H9 (cell line): ENCODE measurements around the gene FEZ2. TPM values are rescaled to one million over a fixed set of nuclear protein-coding genes. Genes with fewer than 3 reads are reported as not detected.
A peak's percentile ranks its signal among the peaks of the same experiment; 100 is the strongest.

Experiments
- DNase-seq: peaks from one replicate; pipeline ENCODE4 v3.0.0-alpha.2; 2017
- H2AFZ ChIP-seq: one replicate; pipeline ENCODE4 v1.6.1; 2013; ENCODE audit warnings: mild to moderate bottlenecking, low read length, control low read depth, moderate library complexity
- H2AK5ac ChIP-seq: 2 replicates; pipeline ENCODE4 v1.6.1; 2013; ENCODE audit warnings: low read length, control low read depth, mixed read lengths; ENCODE audit not compliant: insufficient read length
- H2BK120ac ChIP-seq: one replicate; pipeline ENCODE4 v1.6.1; 2013; ENCODE audit warnings: low read depth, mild to moderate bottlenecking, low read length, control low read depth, inconsistent platforms; ENCODE audit not compliant: poor library complexity, severe bottlenecking
- H2BK12ac ChIP-seq: 2 replicates; pipeline ENCODE4 v1.6.1; 2013; ENCODE audit warnings: low read length, control low read depth, mixed read lengths, low read depth; ENCODE audit not compliant: insufficient read length
- H2BK15ac ChIP-seq: 2 replicates; pipeline ENCODE4 v1.6.1; 2013; ENCODE audit warnings: low read depth, low read length, control low read depth
- H2BK20ac ChIP-seq: one replicate; pipeline ENCODE4 v1.6.1; 2013; ENCODE audit warnings: low read depth, mild to moderate bottlenecking, low read length, control low read depth, inconsistent platforms; ENCODE audit not compliant: poor library complexity, severe bottlenecking
- H2BK5ac ChIP-seq: 2 replicates; pipeline ENCODE4 v1.6.1; 2013; ENCODE audit warnings: low read length, control low read depth, mixed read lengths; ENCODE audit not compliant: insufficient read length
- H3K14ac ChIP-seq: 2 replicates; pipeline ENCODE4 v1.6.1; 2013; ENCODE audit warnings: low read length, control low read depth; ENCODE audit not compliant: insufficient read depth
- H3K18ac ChIP-seq: 2 replicates; pipeline ENCODE4 v1.6.1; 2013; ENCODE audit warnings: low read depth, mild to moderate bottlenecking, mixed read lengths, low read length, control low read depth; ENCODE audit not compliant: insufficient read length
- H3K23ac ChIP-seq: 2 replicates; pipeline ENCODE4 v1.6.1; 2013; ENCODE audit warnings: low read length, control low read depth, mixed read lengths, low read depth; ENCODE audit not compliant: insufficient read length
- H3K23me2 ChIP-seq: 2 replicates; pipeline ENCODE4 v1.6.1; 2013; ENCODE audit warnings: low read depth, mild to moderate bottlenecking, mixed read lengths, low read length, control low read depth; ENCODE audit not compliant: insufficient read length, poor library complexity, severe bottlenecking
- H3K27ac ChIP-seq: 2 replicates; pipeline ENCODE4 v1.5.1; 2013; ENCODE audit warnings: low read length, control low read depth, mixed read lengths, low read depth; ENCODE audit not compliant: insufficient read length
- H3K27me3 ChIP-seq: 2 replicates; pipeline ENCODE4 v1.6.1; 2013; ENCODE audit warnings: low read length, control low read depth, inconsistent platforms; ENCODE audit not compliant: insufficient read depth
- H3K4ac ChIP-seq: 2 replicates; pipeline ENCODE4 v1.6.1; 2013; ENCODE audit warnings: low read depth, mild to moderate bottlenecking, control low read depth, inconsistent platforms, low read length, moderate library complexity
- H3K4me1 ChIP-seq: 2 replicates; pipeline ENCODE4 v1.6.1; 2013; ENCODE audit warnings: low read length, control low read depth, inconsistent platforms; ENCODE audit not compliant: insufficient read depth
- H3K4me2 ChIP-seq: 2 replicates; pipeline ENCODE4 v1.6.1; 2013; ENCODE audit warnings: low read length, control low read depth, mixed read lengths; ENCODE audit not compliant: insufficient read length, insufficient read depth
- H3K56ac ChIP-seq: 2 replicates; pipeline ENCODE4 v1.6.1; 2013; ENCODE audit warnings: low read depth, mild to moderate bottlenecking, mixed read lengths, low read length, control low read depth; ENCODE audit not compliant: insufficient read length
- H3K79me1 ChIP-seq: 2 replicates; pipeline ENCODE4 v1.6.1; 2013; ENCODE audit warnings: low read depth, mild to moderate bottlenecking, moderate library complexity, low read length, control low read depth, inconsistent platforms; ENCODE audit not compliant: insufficient read depth, poor library complexity, severe bottlenecking
- H3K79me2 ChIP-seq: 2 replicates; pipeline ENCODE4 v1.6.1; 2013; ENCODE audit warnings: low read length, control low read depth, inconsistent platforms; ENCODE audit not compliant: insufficient read depth
- H3K9ac ChIP-seq: 2 replicates; pipeline ENCODE4 v1.6.1; 2013; ENCODE audit warnings: low read length, control low read depth, mixed read lengths; ENCODE audit not compliant: insufficient read length; ENCODE audit errors: extremely low read depth
- H3K9me3 ChIP-seq: one replicate; pipeline ENCODE4 v1.6.1; 2013; ENCODE audit warnings: low read depth, low read length, inconsistent platforms; ENCODE audit not compliant: control insufficient read depth
- H3T11ph ChIP-seq: one replicate; pipeline ENCODE4 v1.6.1; 2013; ENCODE audit warnings: mild to moderate bottlenecking, low read length, control low read depth, inconsistent platforms
- H4K20me1 ChIP-seq: one replicate; pipeline ENCODE4 v1.6.1; 2013; ENCODE audit not compliant: control insufficient read depth, insufficient read length, insufficient read depth
- H4K5ac ChIP-seq: 2 replicates; pipeline ENCODE4 v1.6.1; 2013; ENCODE audit warnings: low read depth, mild to moderate bottlenecking, mixed read lengths, low read length, control low read depth; ENCODE audit not compliant: insufficient read length
- H4K8ac ChIP-seq: replicated peaks from 2 replicates; pipeline ENCODE4 v1.6.1; 2013; ENCODE audit warnings: low read length, control low read depth, mixed read lengths, low read depth; ENCODE audit not compliant: insufficient read length
- H4K91ac ChIP-seq: 2 replicates; pipeline ENCODE4 v1.6.1; 2013; ENCODE audit warnings: low read depth, mild to moderate bottlenecking, moderate library complexity, mixed read lengths, low read length, control low read depth; ENCODE audit not compliant: insufficient read length
- H3K27ac Mint-ChIP-seq, 3 experiments: 2 replicates in 2 of 3; 3 replicates in 1 of 3; pipeline ENCODE4 v1.8.0; 2020 to 2021; ENCODE audit warnings: mixed read lengths in 3 of 3, mild to moderate bottlenecking in 1 of 3, moderate library complexity in 1 of 3
- H3K27me3 Mint-ChIP-seq: 2 replicates; pipeline ENCODE4 v1.8.0; 2021; ENCODE audit warnings: low read depth, mild to moderate bottlenecking, moderate library complexity, mixed read lengths
- H3K36me3 Mint-ChIP-seq, 3 experiments: 2 replicates in 2 of 3; 3 replicates in 1 of 3; pipeline ENCODE4 v1.8.0; 2020 to 2021; ENCODE audit warnings: low read depth in 3 of 3, mixed read lengths in 3 of 3; ENCODE audit not compliant: insufficient read depth in 1 of 3
- H3K4me1 Mint-ChIP-seq, 2 experiments: 2 replicates each; pipeline ENCODE4 v1.8.0; 2020; ENCODE audit warnings: mixed read lengths in 2 of 2
- H3K4me3 Mint-ChIP-seq, 2 experiments: 2 replicates in 1 of 2; 3 replicates in 1 of 2; pipeline ENCODE4 v1.8.0; 2020 to 2021; ENCODE audit warnings: mild to moderate bottlenecking in 2 of 2, mixed read lengths in 2 of 2, moderate library complexity in 1 of 2
- H3K9me3 Mint-ChIP-seq, 2 experiments: 2 replicates in 1 of 2; 3 replicates in 1 of 2; pipeline ENCODE4 v1.8.0; 2020; ENCODE audit warnings: mild to moderate bottlenecking in 2 of 2, mixed read lengths in 2 of 2, moderate library complexity in 1 of 2
- CTCF ChIP-seq: fragments of 200-600 bp; sonication (generic); conservative IDR thresholded peaks from 3 replicates; pipeline ENCODE4 v1.8.0; 2021; ENCODE audit warnings: antibody characterized with exemption, mild to moderate bottlenecking
- WGBS: extraction: QIAGEN DNeasy Blood & Tissue Kit; methylation state at CpG from one replicate; pipeline ENCODE4 v1.1.7; 2013; ENCODE audit warnings: missing lambda C conversion rate, low lambda C conversion rate, mixed read lengths; ENCODE audit not compliant: insufficient read length; ENCODE audit errors: extremely low coverage; 5-methylcytosine and 5-hydroxymethylcytosine counted together
- total RNA-seq: library from RNA; stranded (reverse); gene quantifications from 2 replicates; pipeline ENCODE4 v1.2.1, GENCODE V29; 2021

FEZ2 gene
- total RNA-seq, 1 experiment from 2014 or later: 27.7 TPM

DNA sequence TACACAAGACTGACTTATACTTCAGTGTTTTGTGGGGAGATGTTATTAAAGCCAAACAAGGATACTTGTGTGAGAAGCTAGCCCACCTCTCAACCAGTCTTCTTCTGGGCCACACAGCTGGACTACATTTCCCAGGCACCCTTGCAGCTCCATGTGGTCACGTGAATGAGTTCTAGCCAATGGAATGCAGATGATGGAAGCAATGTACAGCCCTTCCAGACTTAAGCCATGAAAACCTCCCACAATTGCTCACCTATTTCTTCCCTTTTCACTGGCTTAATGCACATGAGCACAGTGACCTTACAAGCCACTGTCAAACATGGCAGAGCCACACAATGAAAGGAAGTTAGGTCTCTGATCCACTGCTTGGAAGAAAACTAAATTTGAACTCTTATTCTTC lies 20.4 kb upstream of the FEZ2 start:
- Mint-ChIP-seq H3K4me3 (no peak overlapping the region), H3K4me1 (peaks cover 51 to 56% of the 10 kb centered on the region in 2 experiments), H3K9me3 (no peaks in the 10 kb centered on the region), H3K36me3 (no peaks in the 10 kb centered on the region), H3K27ac (0 out of 7 replicates have a peak overlapping the region, but pooled peaks of 1 of the 3 experiments have one; percentile 36), H3K27me3 (peaks cover 1% of the 10 kb centered on the region; the same call in 1 of the 2 replicates)
- Histone ChIP-seq H3K14ac (no peak overlapping the region), H3K4me1 (peaks cover 5% of the 10 kb centered on the region), H4K91ac (no peak overlapping the region), H3K23me2 (no peaks in the 10 kb centered on the region), H3K27ac (no peak overlapping the region), H2BK15ac (no peak overlapping the region), H2BK20ac (no peak overlapping the region), H4K20me1 (no peaks in the 10 kb centered on the region), H3K4ac (no peak overlapping the region), H3K18ac (no peak overlapping the region), H3K9me3 (no peaks in the 10 kb centered on the region), H3K79me1 (no peaks in the 10 kb centered on the region), H3K79me2 (no peaks in the 10 kb centered on the region), H4K5ac (no peak overlapping the region), H2BK12ac (no peak overlapping the region), H4K8ac (no peak overlapping the region), H3T11ph (no peak overlapping the region), H3K23ac (no peak overlapping the region), H3K9ac (no peak overlapping the region), H3K4me2 (no peak overlapping the region), H2BK120ac (no peak overlapping the region), H2AK5ac (no peak overlapping the region), H3K56ac (no peak overlapping the region), H3K27me3 (no peaks in the 10 kb centered on the region), H2BK5ac (no peak overlapping the region), H2AFZ (no peak overlapping the region)
- WGBS: no CpG with 5 or more reads among the region's 1 CpG
- peak; percentile 88 for DNase-seq
- no peak for TF ChIP-seq CTCF
